Left cardiac atrium (tissue), 4 donors: ENCODE results near the gene ARHGAP6. TPM values are rescaled to one million over a fixed set of nuclear protein-coding genes. Genes with fewer than 3 reads are reported as not detected.

ENCODE experiments used
- ATAC-seq, 2 donors: fragments of 200-7000 bp; cut with Tn5 transposase; one replicate each; pipeline ENCODE4 v1.9.1; 2020; ENCODE audit warnings: mild to moderate bottlenecking in 2 of 2, moderate library complexity in 2 of 2
- DNase-seq: peaks from one replicate; pipeline ENCODE4 v3.0.0-alpha.2; 2020
- intact Hi-C, 2 donors: fragments of 100-400 bp; cut with DNase I; formaldehyde crosslinking; loops; one replicate each; pipeline versions ENCODE4 v1.14.1 to v1.15.1; 2022 to 2023
- long read RNA-seq: library from polyadenylated mRNA; unstranded; transcript quantifications from one replicate; pipeline ENCODE4 v2.0.0, GENCODE V29; 2021
- total RNA-seq, 2 donors: library from RNA; stranded (reverse); fragmentation: NEBNext Ultra II Directional; extraction: Animal tissue kit (Norgen Biotek cat#: 25700); gene quantifications; one replicate each; pipeline ENCODE4 v1.2.1, GENCODE V29; 2021
- donor health status: DM: no; HTN: yes; CAD: no.
- donor health status: DM: no; HTN: yes; CAD: no; lungs with severe emphysema.
- donor health status: DM: yes; HTN: yes; CAD: no.
- donor health status: Dilated cardiomyopathy.

ARHGAP6 gene
- total RNA-seq: 1 to 10 TPM; 5.6 to 5.9 TPM
- long read RNA-seq, partial matches to known transcripts: 2 of 8 reads
- long read RNA-seq, other reads (novel, unspliced or antisense): 4 of 8 reads

DNA sequence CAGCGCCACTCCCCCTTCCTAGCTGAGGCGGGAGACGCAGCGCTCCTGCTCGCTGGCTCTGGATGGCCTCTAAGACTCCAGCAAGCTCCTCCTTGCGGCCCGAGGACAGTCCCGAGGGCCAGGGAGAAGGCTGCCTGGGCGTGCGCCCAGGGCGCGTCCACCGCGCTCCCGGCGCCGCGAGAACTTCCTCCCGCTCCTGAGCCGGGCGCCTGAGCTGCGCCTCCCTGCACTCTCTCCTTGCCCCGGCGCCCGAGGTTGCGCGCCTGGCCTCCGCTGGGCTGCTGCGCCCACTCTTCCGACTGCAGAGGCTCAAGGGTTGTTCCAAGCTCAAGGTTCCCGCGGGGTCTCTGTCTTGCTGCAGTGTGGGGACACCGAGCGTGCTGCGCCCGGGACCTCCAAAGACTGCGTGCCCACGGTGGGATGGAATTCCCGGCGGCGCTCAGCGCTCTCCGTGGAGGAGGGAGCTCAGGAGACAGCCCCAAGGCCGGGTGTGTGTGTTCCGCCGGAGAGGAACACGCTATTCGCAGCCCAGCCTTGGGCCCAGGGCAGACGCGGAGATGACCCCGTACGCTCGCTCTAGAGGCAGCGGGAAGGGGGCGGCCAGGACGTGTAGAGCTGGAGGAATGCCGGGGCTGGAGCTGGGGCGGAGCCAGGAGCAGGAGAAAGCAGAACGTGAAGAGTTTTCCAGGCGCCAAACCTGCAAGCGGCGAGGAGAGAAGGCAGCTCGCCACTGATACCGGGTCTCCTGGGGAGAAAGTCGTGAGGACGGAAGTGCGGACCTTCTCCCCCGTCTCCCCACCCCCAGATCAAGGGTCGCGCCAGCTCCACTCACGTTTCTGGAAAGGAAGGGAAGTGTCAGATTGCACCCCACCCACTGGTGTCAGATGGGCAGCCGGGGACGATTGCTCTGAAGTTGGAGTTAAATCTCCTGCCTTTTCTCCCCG is at the start of gene ARHGAP6:
Gene ARHGAP6 (minus strand): TSS at position 753 of the 944 bp plus-strand sequence. CDS start 1,092 bp downstream, outside the sequence.
- peak; percentile 87 to 93 for ATAC-seq
- DNase-seq: no peak
- intact Hi-C loops: no loop called here

DNA sequence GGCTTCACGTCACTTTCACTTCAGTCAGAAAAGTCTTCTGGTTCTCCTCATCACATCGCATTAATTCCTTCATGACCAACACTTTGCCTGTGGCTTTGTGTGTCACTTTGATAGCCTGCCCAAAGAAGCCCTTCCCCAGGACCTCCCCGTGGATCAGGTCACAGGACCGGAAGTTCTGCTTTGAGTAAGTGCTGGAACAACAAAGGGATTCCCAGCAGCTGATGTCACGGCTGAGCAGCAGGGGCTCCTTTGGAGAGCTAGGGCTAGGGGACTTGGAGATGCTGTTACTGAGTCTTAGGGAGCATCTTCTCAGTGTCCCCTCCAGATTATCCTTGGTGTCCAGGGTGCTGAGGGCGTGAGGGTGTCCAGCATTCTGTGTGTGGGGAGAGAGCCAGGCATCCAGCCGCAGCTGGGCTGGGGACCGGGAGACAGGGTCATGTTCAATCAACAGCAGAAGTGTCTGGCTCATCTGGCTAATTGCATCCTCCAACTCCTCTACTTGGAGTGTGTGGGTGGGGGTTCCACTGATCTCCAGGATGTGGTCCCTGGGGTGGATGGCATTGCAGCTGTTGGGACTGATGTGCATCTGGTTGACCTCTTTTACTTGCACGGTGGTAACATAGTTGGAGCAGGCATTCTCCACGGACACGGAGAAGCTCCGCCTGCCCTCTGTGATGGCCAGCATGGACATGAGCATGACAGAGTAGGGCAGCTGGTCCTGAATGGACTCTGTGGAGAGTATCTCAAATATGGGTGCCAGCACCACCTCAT is 39.2 kb upstream of the ARHGAP6 start:
- intact Hi-C loops: no loop called here
- DNase-seq (no peak), ATAC-seq (no peak)

- intact Hi-C loops: no loop called here
- no peak for DNase-seq
- ATAC-seq: no peak
These were observed 38.1 kb upstream of the ARHGAP6 start for GRCh38 chrX:11703855-11704254.

- no peak for DNase-seq
- intact Hi-C loops: no loop called here
- no peak for ATAC-seq
These were observed 37.4 kb upstream of the ARHGAP6 start for GRCh38 chrX:11702965-11703631.

DNA sequence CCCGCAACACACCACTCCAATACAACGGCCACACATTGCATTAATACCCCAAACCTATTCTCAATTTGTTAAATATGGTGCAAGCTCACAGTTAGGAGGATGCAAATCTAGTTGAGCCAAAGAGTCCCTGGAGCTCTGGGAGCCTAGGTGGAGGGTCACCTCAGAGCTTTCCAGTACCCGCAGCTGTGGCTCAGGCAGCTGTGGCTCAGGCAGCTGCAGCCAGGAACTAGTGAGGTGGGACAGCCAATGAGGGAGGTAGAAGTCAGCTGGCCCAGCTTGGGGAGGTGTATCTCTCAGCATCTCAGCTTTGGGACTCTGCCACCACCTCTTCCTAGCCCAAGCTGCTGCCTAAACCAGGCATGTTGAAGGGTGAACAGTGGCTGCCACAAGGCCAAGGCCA is 36.7 kb upstream of the ARHGAP6 start:
- no peak for DNase-seq
- ATAC-seq: no peak
- intact Hi-C loops: no loop called here

- DNase-seq (no peak), ATAC-seq (peak; percentile 53 to 54)
- intact Hi-C loops: no loop called here
These were observed 33.0 kb upstream of the ARHGAP6 start for GRCh38 chrX:11698702-11699101.

DNA sequence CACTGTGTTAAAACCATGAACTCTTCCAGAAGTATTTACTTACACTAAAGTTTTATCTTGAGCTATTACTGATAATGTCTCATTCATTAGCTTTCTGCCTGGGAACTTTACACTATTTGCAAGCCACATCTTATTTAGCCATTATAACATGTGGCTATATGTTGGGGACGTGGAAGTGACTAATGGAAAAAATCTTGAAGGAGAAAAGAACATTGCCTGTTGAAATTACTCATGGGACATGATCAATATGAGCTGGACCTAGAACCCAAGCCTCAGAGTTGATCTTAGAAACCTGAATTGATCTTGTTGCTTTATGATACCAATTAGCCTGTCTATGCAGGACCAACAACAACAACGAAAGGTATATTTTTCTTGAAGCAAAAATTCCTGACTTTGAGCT is 22.5 kb upstream of the ARHGAP6 start:
- no peak for ATAC-seq
- DNase-seq: no peak
- intact Hi-C loops: no loop called here

DNA sequence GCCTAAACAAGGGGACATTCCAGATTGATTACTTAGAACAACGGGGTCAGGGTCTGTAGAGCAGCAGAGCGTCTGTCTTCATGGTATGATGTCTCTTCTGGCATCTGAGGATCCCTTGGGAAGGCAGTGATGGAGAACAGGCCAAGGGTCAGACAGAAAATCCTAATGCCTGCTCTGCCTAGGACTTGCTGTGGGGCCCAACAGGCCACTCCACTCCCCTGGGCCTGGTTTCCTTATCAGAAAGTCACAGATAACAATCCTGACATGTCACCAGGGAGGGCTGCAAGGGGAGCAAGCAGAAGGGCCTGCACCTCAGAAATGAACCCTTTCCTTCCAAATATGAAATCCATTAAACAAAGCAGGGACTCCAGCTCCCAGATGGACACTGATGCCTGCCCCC is 21.4 kb upstream of the ARHGAP6 start:
- ATAC-seq: no peak
- no peak for DNase-seq
- intact Hi-C loops: no loop called here

DNA sequence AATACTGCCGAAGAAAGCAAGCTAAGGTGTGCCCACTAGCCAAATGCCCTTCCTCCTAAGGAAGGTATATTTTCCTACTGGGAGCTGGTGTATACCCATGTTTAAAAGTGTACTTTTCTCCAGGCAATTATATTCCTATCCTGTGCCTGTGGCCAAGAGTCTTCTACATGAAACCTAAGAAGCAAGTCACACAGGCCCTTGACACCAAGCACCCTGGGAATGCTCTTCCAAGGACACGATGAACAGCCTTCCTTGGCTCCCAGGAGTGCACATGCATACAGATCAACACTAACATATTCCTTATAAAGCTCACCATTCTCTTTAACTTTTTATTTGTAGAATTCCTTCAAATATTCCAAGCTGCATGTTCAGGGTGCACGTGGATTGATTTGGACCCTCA is 17.3 kb upstream of the ARHGAP6 start:
- DNase-seq: no peak
- intact Hi-C loops: no loop called here
- no peak for ATAC-seq

GRCh38 chrX:11678158-11678557 is 12.4 kb upstream of the ARHGAP6 start:
- DNase-seq (no peak), ATAC-seq (no peak)
- intact Hi-C loops: no loop called here

- no peak for DNase-seq
- no peak for ATAC-seq
- intact Hi-C loops: no loop called here
These were observed 6.5 kb upstream of the ARHGAP6 start for GRCh38 chrX:11672213-11672612.

- no peak for ATAC-seq
- intact Hi-C loops: no loop called here
- no peak for DNase-seq
These were observed 4.6 kb upstream of the ARHGAP6 start for GRCh38 chrX:11670316-11670715.

DNA sequence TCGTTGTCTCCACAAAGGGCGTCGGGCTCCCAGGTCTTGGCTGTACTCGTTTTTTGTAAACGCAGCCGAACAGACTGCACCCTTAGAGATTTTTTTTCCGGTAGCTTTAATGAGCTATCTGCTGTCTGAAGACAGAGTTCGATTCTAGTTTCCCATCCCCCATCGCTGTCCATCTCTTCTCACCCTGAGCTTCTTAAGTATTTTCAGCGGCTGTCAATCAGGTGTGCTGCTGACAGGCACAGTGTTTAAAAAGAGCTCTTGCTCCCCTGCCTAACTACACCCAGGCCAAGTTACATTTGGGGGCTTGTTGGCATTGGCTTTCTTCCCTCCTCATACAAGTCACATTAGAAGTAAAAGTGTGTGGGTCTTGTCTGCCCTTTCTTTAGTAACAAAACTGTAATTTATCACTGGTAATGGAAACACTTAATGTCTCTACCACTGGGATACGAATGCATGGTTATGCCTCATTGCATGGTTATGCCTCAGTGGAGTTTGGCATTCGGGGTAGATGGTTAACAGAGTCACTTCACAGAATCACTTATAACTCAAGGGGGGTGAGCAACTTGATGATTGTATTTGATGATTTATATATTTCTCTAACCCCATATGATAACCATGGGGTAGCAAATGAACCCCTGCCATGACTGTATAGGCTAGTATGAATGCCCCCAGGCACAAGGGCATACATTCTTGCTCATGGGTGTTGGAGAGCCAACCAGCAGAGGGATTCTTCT is 1.4 kb upstream of the ARHGAP6 start:
- no peak for ATAC-seq
- DNase-seq: no peak
- intact Hi-C loops: no loop called here

DNA sequence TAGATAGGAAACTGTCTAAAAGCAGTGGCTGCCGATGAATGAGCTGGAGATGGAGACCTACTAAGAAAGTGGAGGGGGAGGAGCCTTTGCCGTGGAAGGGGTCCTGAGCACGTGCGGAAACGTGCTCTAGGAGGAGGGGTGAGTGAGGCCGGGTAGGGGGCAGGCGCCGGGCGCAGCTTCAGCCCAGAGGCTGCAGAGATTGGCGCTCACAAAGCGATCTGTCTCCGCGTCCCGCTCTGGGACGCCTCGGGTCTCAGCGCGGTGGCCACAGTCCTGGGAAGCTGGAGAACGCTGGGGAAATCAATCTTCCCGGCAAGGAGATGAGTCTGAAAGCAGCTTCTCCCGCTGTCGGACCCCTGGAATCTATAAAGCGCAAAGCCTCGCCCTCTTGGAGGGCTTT is 444 bp upstream of the ARHGAP6 start:
- DNase-seq (no peak), ATAC-seq (peak in 1 of 2 donors; percentile 23)
- intact Hi-C loops: no loop called here

DNA sequence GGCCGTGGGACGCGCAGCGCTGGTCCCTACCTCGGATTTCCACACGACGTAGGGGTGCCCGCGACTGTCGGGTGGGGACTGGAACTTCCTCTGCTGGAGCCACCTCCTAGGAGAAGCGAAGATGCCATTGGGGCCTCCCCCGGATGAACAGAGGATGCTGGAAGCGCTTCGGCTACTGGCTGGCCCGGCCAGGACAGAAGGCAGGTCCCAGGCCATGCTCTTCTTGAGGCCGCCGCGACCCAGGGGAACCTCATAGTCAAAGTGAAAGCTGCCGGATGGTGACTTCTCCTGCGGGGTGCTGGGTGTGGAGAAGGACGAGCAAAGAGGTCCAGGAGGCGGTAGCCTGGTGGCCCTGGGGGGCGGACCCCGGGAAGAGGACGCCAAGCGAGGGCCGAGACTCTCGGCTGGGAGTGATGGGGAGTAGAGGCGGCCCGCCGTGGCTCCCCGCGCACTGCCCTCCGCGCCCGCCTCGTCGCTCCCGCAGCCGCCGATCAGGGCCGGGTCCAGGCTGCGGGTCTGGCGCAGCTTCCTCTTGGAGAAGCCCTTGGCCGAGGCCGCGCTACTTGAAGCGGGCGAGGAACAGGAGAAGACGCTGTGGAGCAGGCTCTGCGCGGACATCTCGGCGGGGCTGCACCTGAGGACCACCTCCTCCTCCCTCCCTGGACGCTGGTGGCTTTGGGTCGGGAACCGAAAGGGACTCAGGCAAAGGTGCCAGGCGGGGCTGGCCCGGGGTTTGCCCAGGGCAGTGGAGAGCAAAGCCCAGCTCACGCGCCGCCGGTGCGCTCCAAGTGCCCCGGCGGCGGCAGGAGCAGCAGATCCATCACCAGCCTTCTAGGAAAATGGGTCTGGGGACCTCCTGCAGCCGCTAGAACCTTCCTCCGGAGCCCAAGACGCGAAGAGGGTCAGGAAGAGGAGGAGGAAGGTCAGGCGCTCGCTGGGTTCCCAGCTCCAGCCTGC is 1.2 kb downstream of the ARHGAP6 start:
- DNase-seq (no peak), ATAC-seq (peak; percentile 33 to 38)
- intact Hi-C loops: no loop called here

DNA sequence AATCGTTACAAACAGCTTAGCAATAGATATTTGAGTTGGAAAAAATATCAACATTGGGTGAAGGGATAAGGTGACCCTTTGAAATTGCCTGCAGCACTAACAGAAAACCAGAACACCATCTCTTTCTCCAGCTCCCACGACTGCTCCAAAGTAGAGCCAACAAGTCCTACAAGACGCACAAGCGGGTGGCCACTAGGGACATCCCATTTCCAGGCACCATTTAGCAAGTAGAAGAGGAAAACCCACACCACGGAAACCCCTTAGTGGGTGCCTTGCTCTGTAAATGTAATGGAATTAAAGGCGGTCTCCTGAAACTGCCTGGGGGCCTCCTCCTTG is 1.9 kb downstream of the ARHGAP6 start:
- ATAC-seq (no peak), DNase-seq (no peak)
- intact Hi-C loops: no loop called here

DNA sequence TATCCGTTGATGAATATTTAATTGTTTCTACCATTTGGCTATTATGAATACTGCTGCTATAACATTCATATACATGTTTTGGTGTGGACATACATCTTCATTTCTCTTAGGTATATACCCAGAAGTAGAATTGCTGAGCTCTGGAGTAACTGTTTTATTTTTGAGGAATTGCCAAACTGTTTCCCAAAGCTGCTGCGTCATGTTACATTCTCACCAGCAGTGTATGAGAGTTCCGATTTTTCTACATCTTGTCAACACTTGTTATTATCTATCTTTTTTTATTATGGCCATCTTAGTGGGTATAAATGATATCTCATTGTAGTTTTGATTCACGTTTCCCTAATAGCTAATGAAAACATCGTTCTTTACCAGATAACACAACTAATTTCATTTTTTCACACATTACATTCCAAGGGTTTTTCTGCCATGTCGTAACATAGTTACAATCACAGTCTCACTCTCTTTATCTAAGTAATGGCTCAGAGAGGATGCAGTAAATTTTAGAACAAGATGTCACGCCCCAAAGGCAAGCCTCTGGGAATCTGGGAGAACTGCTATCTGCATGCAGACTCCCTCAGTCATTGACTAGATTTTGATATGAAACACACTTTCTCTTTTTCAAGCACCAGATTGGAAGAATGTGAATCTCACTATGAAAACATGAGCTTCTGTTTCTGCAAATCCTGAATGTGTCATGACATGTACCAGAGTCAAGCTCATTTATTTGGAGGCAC is 10.3 kb downstream of the ARHGAP6 start:
- ATAC-seq (no peak), DNase-seq (no peak)
- intact Hi-C loops: no loop called here
